Measurements from ENCODE around the gene ZDHHC6. TPM values are rescaled to one million over a fixed set of nuclear protein-coding genes. Genes with fewer than 3 reads are reported as not detected.
"Not testable (repeated sequence)": the region's sequence is repeated elsewhere in the genome, so short reads cannot be mapped to it uniquely, and the experiment has no call there.

The ZDHHC6 gene
- total and polyA plus RNA-seq, 3 donors from 2014 or later, result 26.3 to 29.1 (median 28.5) TPM

GRCh38 chr10:112421731-112422130 lies 25.0 kb downstream of the ZDHHC6 start:
- TF ChIP-seq CTCF (IDR thresholded peaks at IDR 0.05) (no peak), POLR2A (IDR thresholded peaks at IDR 0.05) (no peak)
- intact Hi-C loops (cut with DNase I; ENCODE audit: low total_unique reads), result no loop called here
- DNase-seq, result no peak
- Histone ChIP-seq H3K27me3 (no peaks in the 10 kb centered on the region), H3K9me3 (no peaks in the 10 kb centered on the region), H3K4me3 (no peak overlapping the region), H3K36me3 (ENCODE audit: low read depth, missing control alignments) (no peaks in the 10 kb centered on the region), H3K27ac (no peak overlapping the region), H3K4me1 (peaks cover 9% of the 10 kb centered on the region)
- 40 to 58% methylated on average over 3 of the region's 3 CpGs for WGBS, 2 donors

- Histone ChIP-seq H3K4me3 (no peak overlapping the region), H3K9me3 (no peaks in the 10 kb centered on the region), H3K27me3 (no peaks in the 10 kb centered on the region), H3K27ac (no peak overlapping the region), H3K36me3 (ENCODE audit: low read depth, missing control alignments) (no peaks in the 10 kb centered on the region), H3K4me1 (peaks cover 3% of the 10 kb centered on the region)
- DNase-seq, result no peak
- TF ChIP-seq POLR2A (IDR thresholded peaks at IDR 0.05) (no peak), CTCF (IDR thresholded peaks at IDR 0.05) (no peak)
- WGBS, 2 donors, result 82 to 93% methylated on average over 2 of the region's 2 CpGs
- intact Hi-C loops (cut with DNase I; ENCODE audit: low total_unique reads), result no loop called here
Observed at GRCh38 chr10:112412696-112413095, 34.0 kb downstream of the ZDHHC6 start.

GRCh38 chr10:112409755-112410154 lies 37.0 kb downstream of the ZDHHC6 start:
- Histone ChIP-seq H3K27me3 (no peaks in the 10 kb centered on the region), H3K4me3 (no peak overlapping the region), H3K36me3 (ENCODE audit: low read depth, missing control alignments) (no peaks in the 10 kb centered on the region), H3K4me1 (no peaks in the 10 kb centered on the region), H3K9me3 (no peaks in the 10 kb centered on the region), H3K27ac (no peak overlapping the region)
- DNase-seq, result no peak
- WGBS, 2 donors, result 64 to 66% methylated on average over 4 of the region's 4 CpGs
- intact Hi-C loops (cut with DNase I; ENCODE audit: low total_unique reads), result no loop called here
- TF ChIP-seq POLR2A (IDR thresholded peaks at IDR 0.05) (no peak), CTCF (IDR thresholded peaks at IDR 0.05) (no peak)

- H3K4me1 ChIP-seq, result no peaks in the 10 kb centered on the region
- H3K27ac ChIP-seq, result no peak overlapping the region
- H3K36me3 ChIP-seq (ENCODE audit: low read depth, missing control alignments), result no peaks in the 10 kb centered on the region
- TF ChIP-seq POLR2A (IDR thresholded peaks at IDR 0.05) (no peak), CTCF (IDR thresholded peaks at IDR 0.05) (no peak)
- no peak for DNase-seq
- no peaks in the 10 kb centered on the region for H3K27me3 ChIP-seq
- H3K4me3 ChIP-seq, result no peak overlapping the region
- WGBS, 2 donors, result 82 to 87% methylated on average over 2 of the region's 2 CpGs
- H3K9me3 ChIP-seq, result no peaks in the 10 kb centered on the region
- intact Hi-C loops (cut with DNase I; ENCODE audit: low total_unique reads), result no loop called here
Observed at GRCh38 chr10:112409299-112409698, 37.4 kb downstream of the ZDHHC6 start.

- no peak overlapping the region for H3K4me3 ChIP-seq
- TF ChIP-seq CTCF (IDR thresholded peaks at IDR 0.05) (no peak), POLR2A (IDR thresholded peaks at IDR 0.05) (no peak)
- DNase-seq, result no peak
- 95% methylated on average over 1 of the region's 1 CpG for WGBS, 2 donors
- no peaks in the 10 kb centered on the region for H3K27me3 ChIP-seq
- H3K9me3 ChIP-seq, result no peaks in the 10 kb centered on the region
- intact Hi-C loops (cut with DNase I; ENCODE audit: low total_unique reads), result no loop called here
- no peaks in the 10 kb centered on the region for H3K4me1 ChIP-seq
- no peak overlapping the region for H3K27ac ChIP-seq
- H3K36me3 ChIP-seq (ENCODE audit: low read depth, missing control alignments), result no peaks in the 10 kb centered on the region
Observed at GRCh38 chr10:112407696-112408095, 39.0 kb downstream of the ZDHHC6 start.

- H3K4me1 ChIP-seq; H3K27ac ChIP-seq; H3K27me3 ChIP-seq; H3K36me3 ChIP-seq (ENCODE audit: low read depth, missing control alignments); H3K9me3 ChIP-seq; DNase-seq; H3K4me3 ChIP-seq; intact Hi-C loops (cut with DNase I; ENCODE audit: low total_unique reads): not testable (repeated sequence)
- WGBS, 2 donors, result 82 to 89% methylated on average over 2 of the region's 2 CpGs
Observed at GRCh38 chr10:112406806-112407205, 39.9 kb downstream of the ZDHHC6 start.

All from testis (tissue), 3 donors.